ENCODE data around the gene TNMD.
A peak's percentile ranks its signal among the peaks of the same experiment; 100 is the strongest.

Gene TNMD

GRCh38 chrX:100642290-100642689 is 57.6 kb downstream of the TNMD start:
- Histone ChIP-seq H3K23ac (ENCODE audit: low read length) (no peak overlapping the region), H3K18ac (ENCODE audit: low read length) (no peak overlapping the region), H3K14ac (ENCODE audit: low read length) (no peak overlapping the region), H3K27ac (ENCODE audit: low read depth, low read length) (no peak overlapping the region), H3K4me1 (ENCODE audit: control insufficient read depth in 1 of 2, insufficient read depth in 2 of 2, low read length in 2 of 2) (peaks cover 2 to 10% of the 10 kb centered on the region in 2 experiments), H4K91ac (ENCODE audit: low read depth, low read length) (no peak overlapping the region), H3K9me3 (ENCODE audit: insufficient read depth, low read depth, low read length) (no peaks in the 10 kb centered on the region), H3K4ac (ENCODE audit: low read depth, low read length) (no peak overlapping the region), H4K8ac (ENCODE audit: low read depth, low read length) (no peak overlapping the region), H4K12ac (ENCODE audit: low read depth, low read length) (no peak overlapping the region), H3K79me1 (ENCODE audit: low read length) (no peaks in the 10 kb centered on the region), H2AFZ (ENCODE audit: insufficient read depth, low read length, poor library complexity) (no peak overlapping the region), H2BK12ac (ENCODE audit: low read length) (no peak overlapping the region), H3K9ac (ENCODE audit: low read length) (no peak overlapping the region), H3K4me3 (ENCODE audit: low read depth, low read length) (no peak overlapping the region), H2AK5ac (ENCODE audit: low read length) (no peak overlapping the region), H2BK5ac (ENCODE audit: low read depth, low read length, poor library complexity) (no peak overlapping the region), H3K4me2 (ENCODE audit: low read length) (no peak overlapping the region), H3K36me3 (ENCODE audit: control insufficient read depth in 1 of 2, insufficient read depth in 2 of 2, low read length in 2 of 2) (no peaks in the 10 kb centered on the region), H3K27me3 (ENCODE audit: insufficient read depth, low read length) (no peaks in the 10 kb centered on the region), H3K79me2 (ENCODE audit: control insufficient read depth, insufficient read depth, low read length, poor library complexity) (no peaks in the 10 kb centered on the region), H2BK120ac (ENCODE audit: insufficient read depth, low read length, poor library complexity) (no peak overlapping the region)
- WGBS (ENCODE audit: extremely low coverage, insufficient coverage, insufficient read length): 100% methylated on average over 1 of the region's 3 CpGs
- DNase-seq: no peak

- Histone ChIP-seq H3K18ac (ENCODE audit: low read length) (no peak overlapping the region), H4K12ac (ENCODE audit: low read depth, low read length) (no peak overlapping the region), H3K14ac (ENCODE audit: low read length) (no peak overlapping the region), H3K4me2 (ENCODE audit: low read length) (no peak overlapping the region), H3K9me3 (ENCODE audit: insufficient read depth, low read depth, low read length) (no peaks in the 10 kb centered on the region), H3K27ac (ENCODE audit: low read depth, low read length) (no peak overlapping the region), H4K91ac (ENCODE audit: low read depth, low read length) (no peak overlapping the region), H3K23ac (ENCODE audit: low read length) (no peak overlapping the region), H3K36me3 (ENCODE audit: control insufficient read depth in 1 of 2, insufficient read depth in 2 of 2, low read length in 2 of 2) (no peaks in the 10 kb centered on the region), H3K79me2 (ENCODE audit: control insufficient read depth, insufficient read depth, low read length, poor library complexity) (no peaks in the 10 kb centered on the region), H2BK12ac (ENCODE audit: low read length) (no peak overlapping the region), H3K79me1 (ENCODE audit: low read length) (no peaks in the 10 kb centered on the region), H3K4me3 (ENCODE audit: low read depth, low read length) (no peak overlapping the region), H2AFZ (ENCODE audit: insufficient read depth, low read length, poor library complexity) (no peak overlapping the region), H3K4ac (ENCODE audit: low read depth, low read length) (no peak overlapping the region), H2AK5ac (ENCODE audit: low read length) (no peak overlapping the region), H3K4me1 (ENCODE audit: control insufficient read depth in 1 of 2, insufficient read depth in 2 of 2, low read length in 2 of 2) (peaks cover 2 to 10% of the 10 kb centered on the region in 2 experiments), H2BK120ac (ENCODE audit: insufficient read depth, low read length, poor library complexity) (no peak overlapping the region), H2BK5ac (ENCODE audit: low read depth, low read length, poor library complexity) (no peak overlapping the region), H4K8ac (ENCODE audit: low read depth, low read length) (no peak overlapping the region), H3K9ac (ENCODE audit: low read length) (no peak overlapping the region), H3K27me3 (ENCODE audit: insufficient read depth, low read length) (no peaks in the 10 kb centered on the region)
- DNase-seq: no peak
- WGBS (ENCODE audit: extremely low coverage, insufficient coverage, insufficient read length): no CpG with 5 or more reads among the region's 11 CpGs
These were observed 58.5 kb downstream of the TNMD start for GRCh38 chrX:100643212-100643611.

- no peak within 1 kb of the TSS for H3K4me2 ChIP-seq (ENCODE audit: low read length)
- H3K79me2 ChIP-seq (ENCODE audit: control insufficient read depth, insufficient read depth, low read length, poor library complexity): no peaks in the 10 kb centered on the region
- H3K23ac ChIP-seq (ENCODE audit: low read length): no peak within 1 kb of the TSS
- DNase-seq: peak; percentile 40 to 74
- H3K36me3 ChIP-seq (ENCODE audit: control insufficient read depth in 1 of 2, insufficient read depth in 2 of 2, low read length in 2 of 2): no peaks in the 10 kb centered on the region
- H2AFZ ChIP-seq (ENCODE audit: insufficient read depth, low read length, poor library complexity): no peak within 1 kb of the TSS
- H3K79me1 ChIP-seq (ENCODE audit: low read length): no peaks in the 10 kb centered on the region
- H3K27me3 ChIP-seq (ENCODE audit: insufficient read depth, low read length): no peaks in the 10 kb centered on the region
- no peak within 1 kb of the TSS for H2AK5ac ChIP-seq (ENCODE audit: low read length)
- H3K18ac ChIP-seq (ENCODE audit: low read length): no peak within 1 kb of the TSS
- no peak within 1 kb of the TSS for H3K14ac ChIP-seq (ENCODE audit: low read length)
- H3K4me3 ChIP-seq (ENCODE audit: low read depth, low read length): no peak within 1 kb of the TSS
- H3K9ac ChIP-seq (ENCODE audit: low read length): no peak within 1 kb of the TSS
- no CpG with 5 or more reads among the region's 11 CpGs for WGBS (ENCODE audit: extremely low coverage, insufficient coverage, insufficient read length)
- no peak within 1 kb of the TSS for H2BK5ac ChIP-seq (ENCODE audit: low read depth, low read length, poor library complexity)
- no peak within 1 kb of the TSS for H4K8ac ChIP-seq (ENCODE audit: low read depth, low read length)
- H4K12ac ChIP-seq (ENCODE audit: low read depth, low read length): no peak within 1 kb of the TSS
- H4K91ac ChIP-seq (ENCODE audit: low read depth, low read length): no peak within 1 kb of the TSS
- H3K4ac ChIP-seq (ENCODE audit: low read depth, low read length): no peak within 1 kb of the TSS
- H3K9me3 ChIP-seq (ENCODE audit: insufficient read depth, low read depth, low read length): no peaks in the 10 kb centered on the region
- no peak within 1 kb of the TSS for H2BK120ac ChIP-seq (ENCODE audit: insufficient read depth, low read length, poor library complexity)
- H3K4me1 ChIP-seq (ENCODE audit: control insufficient read depth in 1 of 2, insufficient read depth in 2 of 2, low read length in 2 of 2): peaks cover 2 to 10% of the 10 kb centered on the region in 2 experiments
- H3K27ac ChIP-seq (ENCODE audit: low read depth, low read length): no peak within 1 kb of the TSS
- H2BK12ac ChIP-seq (ENCODE audit: low read length): peak within 1 kb of the TSS; percentile 45
These were observed 59.5 kb downstream of the TNMD start, which contains the start of gene SRPX2 for GRCh38 chrX:100643956-100644860. SRPX2 (plus strand) TSS chrX:100644199; CDS start chrX:100646323, 2,124 bp downstream.

GRCh38 chrX:100645106-100645505 is 60.4 kb downstream of the TNMD start:
- Histone ChIP-seq H3K4ac (ENCODE audit: low read depth, low read length) (no peak overlapping the region), H3K14ac (ENCODE audit: low read length) (no peak overlapping the region), H3K4me3 (ENCODE audit: low read depth, low read length) (no peak overlapping the region), H3K18ac (ENCODE audit: low read length) (no peak overlapping the region), H3K79me2 (ENCODE audit: control insufficient read depth, insufficient read depth, low read length, poor library complexity) (no peaks in the 10 kb centered on the region), H2AFZ (ENCODE audit: insufficient read depth, low read length, poor library complexity) (no peak overlapping the region), H3K23ac (ENCODE audit: low read length) (no peak overlapping the region), H3K4me2 (ENCODE audit: low read length) (no peak overlapping the region), H3K27ac (ENCODE audit: low read depth, low read length) (no peak overlapping the region), H4K12ac (ENCODE audit: low read depth, low read length) (no peak overlapping the region), H3K79me1 (ENCODE audit: low read length) (no peaks in the 10 kb centered on the region), H2BK12ac (ENCODE audit: low read length) (no peak overlapping the region), H2BK120ac (ENCODE audit: insufficient read depth, low read length, poor library complexity) (no peak overlapping the region), H3K9ac (ENCODE audit: low read length) (no peak overlapping the region), H4K91ac (ENCODE audit: low read depth, low read length) (no peak overlapping the region), H3K27me3 (ENCODE audit: insufficient read depth, low read length) (no peaks in the 10 kb centered on the region), H2AK5ac (ENCODE audit: low read length) (no peak overlapping the region), H2BK5ac (ENCODE audit: low read depth, low read length, poor library complexity) (no peak overlapping the region), H4K8ac (ENCODE audit: low read depth, low read length) (no peak overlapping the region), H3K36me3 (ENCODE audit: control insufficient read depth in 1 of 2, insufficient read depth in 2 of 2, low read length in 2 of 2) (no peaks in the 10 kb centered on the region), H3K4me1 (ENCODE audit: control insufficient read depth in 1 of 2, insufficient read depth in 2 of 2, low read length in 2 of 2) (peaks cover 5 to 14% of the 10 kb centered on the region in 2 experiments), H3K9me3 (ENCODE audit: insufficient read depth, low read depth, low read length) (no peaks in the 10 kb centered on the region)
- DNase-seq: no peak
- WGBS (ENCODE audit: extremely low coverage, insufficient coverage, insufficient read length): no CpG with 5 or more reads among the region's 4 CpGs
